Measurements from ENCODE around the gene EPHA2.

- TF ChIP-seq CTCF (IDR thresholded peaks at IDR 0.05; ENCODE audit: insufficient read depth, low read length, poor library complexity, severe bottlenecking) (no peak), EZH2phosphoT487 (conservative IDR thresholded peaks at IDR 0.05; ENCODE audit: low read length) (no peak)
These were observed 39.6 kb upstream of the EPHA2 start for GRCh38 chr1:16195518-16195905.
